K562 (cell line): ENCODE data around the gene DIP2A. TPM values are rescaled to one million over a fixed set of nuclear protein-coding genes. Genes with fewer than 3 reads are reported as not detected.

ENCODE experiments used
- ARID4B ChIP-seq: sonication (generic); formaldehyde crosslinking; IDR thresholded peaks from 2 replicates; pipeline ENCODE4 v1.8.0; 2022; ENCODE audit warnings: mild to moderate bottlenecking, missing genetic modification reagents
- BRF1 ChIP-seq: IDR thresholded peaks from 3 replicates; pipeline ENCODE4 v1.6.1; 2011; ENCODE audit warnings: borderline replicate concordance, mild to moderate bottlenecking; ENCODE audit not compliant: insufficient read length; ENCODE audit errors: extremely low read depth
- ELK3 ChIP-seq: fragments of 450-650 bp; formaldehyde crosslinking; IDR thresholded peaks from 2 replicates; pipeline ENCODE4 v1.4.0; 2020; ENCODE audit warnings: mild to moderate bottlenecking
- FOXA1 ChIP-seq: fragments of 450-650 bp; IDR thresholded peaks from 2 replicates; pipeline ENCODE4 v1.6.1; 2016; ENCODE audit warnings: mild to moderate bottlenecking, borderline replicate concordance
- KAT7 ChIP-seq: sonication (generic); formaldehyde crosslinking; IDR thresholded peaks from 2 replicates; pipeline ENCODE4 v1.8.0; 2022; ENCODE audit warnings: missing genetic modification reagents, mild to moderate bottlenecking, borderline replicate concordance
- MGA ChIP-seq: fragments of 450-650 bp; IDR thresholded peaks from 2 replicates; pipeline ENCODE4 v1.6.1; 2016; ENCODE audit warnings: mild to moderate bottlenecking, moderate library complexity
- RHOXF2B ChIP-seq: fragments of 250-450 bp; sonication (Bioruptor Pico); conservative IDR thresholded peaks from 2 replicates; pipeline ENCODE4 v1.5.1; 2021
- SIN3A ChIP-seq, 2 experiments: fragments of 150-350 bp in 1 of 2; IDR thresholded peaks; 2 replicates each; pipeline ENCODE4 v1.6.1; 2011 to 2016; ENCODE audit warnings: borderline replicate concordance in 2 of 2, low read depth in 2 of 2, low read length in 2 of 2, mild to moderate bottlenecking in 2 of 2, moderate library complexity in 2 of 2; ENCODE audit not compliant: control insufficient read depth in 1 of 2
- ZNF584 ChIP-seq: fragments of 200-800 bp; sonication (Bioruptor generic); IDR thresholded peaks from 2 replicates; pipeline ENCODE4 v1.6.1; 2016; ENCODE audit warnings: low read depth, mild to moderate bottlenecking, missing genetic modification characterization, missing compliant biosample characterization
- polyA plus RNA-seq, 8 experiments: library from polyadenylated mRNA; depleted of rRNA in 4 of 8; stranded (reverse) in 5 of 8; unstranded in 3 of 8; fragments of >200 nt; fragmentation: Nextera tagmentation in 2 of 8; fragmentation: Illumina TruSeq in 1 of 8; extraction: Ambion mirVana in 2 of 8; extraction: Trizol in 1 of 8; gene quantifications; 2 replicates each; pipeline versions ENCODE4 v1.2.1 to v1.2.3, GENCODE V29; 2011 to 2014; ENCODE audit warnings: inconsistent platforms in 1 of 8, missing spikeins in 1 of 8
- total RNA-seq, 7 experiments: library from RNA; depleted of rRNA in 6 of 7; stranded (reverse); fragments of >200 nt in 6 of 7; fragmentation: Illumina TruSeq in 2 of 7; extraction: Trizol in 2 of 7; gene quantifications; 2 replicates each; pipeline versions ENCODE4 v1.2.1 to v1.2.3, GENCODE V29; 2011 to 2021; ENCODE audit warnings: low replicate concordance in 1 of 7

Gene DIP2A
- total and polyA plus RNA-seq, 9 of the 15 experiments (the other 6 are each of a cell fraction or from before 2014, with no cell fraction given) = 4.3 to 34.5 (median 20.3) TPM

GRCh38 chr21:46459024-46459355 lies 299 bp downstream of the DIP2A start (continued):
- no peak for TF ChIP-seq MGA
- TF ChIP-seq ELK3 (CRISPR knock-in tag) = no peak
- 0 out of 2 replicates have a peak, but pooled peaks have one; percentile 20 for TF ChIP-seq ARID4B (CRISPR knock-in tag)
- TF ChIP-seq KAT7 (CRISPR knock-in tag) = no peak
- TF ChIP-seq BRF1 = no peak
- no peak for TF ChIP-seq RHOXF2B (CRISPR knock-in tag)
- no peak; the same call in 1 of the 2 replicates for TF ChIP-seq ZNF584
- no peak for TF ChIP-seq FOXA1
- TF ChIP-seq SIN3A (IDR thresholded peaks at IDR 0.05; ENCODE audit: borderline replicate concordance in 2 of 2, control insufficient read depth in 1 of 2, low read depth in 2 of 2, low read length in 2 of 2) = peak in 1 of 2 experiments; percentile 62; a peak in 2 of 4 replicates
